ENCODE measurements around the gene OTUD3. TPM values are rescaled to one million over a fixed set of nuclear protein-coding genes. Genes with fewer than 3 reads are reported as not detected.
A peak's percentile ranks its signal among the peaks of the same experiment; 100 is the strongest.

Gene OTUD3
- total and polyA plus RNA-seq, 2 of the 13 experiments (the other 11 are each of a cell fraction or from before 2014, with no cell fraction given), result 5.2 to 7.5 TPM

GRCh38 chr1:19946331-19946751 is 64.1 kb downstream of the OTUD3 start (continued):
- TF ChIP-seq, protein P1, sequence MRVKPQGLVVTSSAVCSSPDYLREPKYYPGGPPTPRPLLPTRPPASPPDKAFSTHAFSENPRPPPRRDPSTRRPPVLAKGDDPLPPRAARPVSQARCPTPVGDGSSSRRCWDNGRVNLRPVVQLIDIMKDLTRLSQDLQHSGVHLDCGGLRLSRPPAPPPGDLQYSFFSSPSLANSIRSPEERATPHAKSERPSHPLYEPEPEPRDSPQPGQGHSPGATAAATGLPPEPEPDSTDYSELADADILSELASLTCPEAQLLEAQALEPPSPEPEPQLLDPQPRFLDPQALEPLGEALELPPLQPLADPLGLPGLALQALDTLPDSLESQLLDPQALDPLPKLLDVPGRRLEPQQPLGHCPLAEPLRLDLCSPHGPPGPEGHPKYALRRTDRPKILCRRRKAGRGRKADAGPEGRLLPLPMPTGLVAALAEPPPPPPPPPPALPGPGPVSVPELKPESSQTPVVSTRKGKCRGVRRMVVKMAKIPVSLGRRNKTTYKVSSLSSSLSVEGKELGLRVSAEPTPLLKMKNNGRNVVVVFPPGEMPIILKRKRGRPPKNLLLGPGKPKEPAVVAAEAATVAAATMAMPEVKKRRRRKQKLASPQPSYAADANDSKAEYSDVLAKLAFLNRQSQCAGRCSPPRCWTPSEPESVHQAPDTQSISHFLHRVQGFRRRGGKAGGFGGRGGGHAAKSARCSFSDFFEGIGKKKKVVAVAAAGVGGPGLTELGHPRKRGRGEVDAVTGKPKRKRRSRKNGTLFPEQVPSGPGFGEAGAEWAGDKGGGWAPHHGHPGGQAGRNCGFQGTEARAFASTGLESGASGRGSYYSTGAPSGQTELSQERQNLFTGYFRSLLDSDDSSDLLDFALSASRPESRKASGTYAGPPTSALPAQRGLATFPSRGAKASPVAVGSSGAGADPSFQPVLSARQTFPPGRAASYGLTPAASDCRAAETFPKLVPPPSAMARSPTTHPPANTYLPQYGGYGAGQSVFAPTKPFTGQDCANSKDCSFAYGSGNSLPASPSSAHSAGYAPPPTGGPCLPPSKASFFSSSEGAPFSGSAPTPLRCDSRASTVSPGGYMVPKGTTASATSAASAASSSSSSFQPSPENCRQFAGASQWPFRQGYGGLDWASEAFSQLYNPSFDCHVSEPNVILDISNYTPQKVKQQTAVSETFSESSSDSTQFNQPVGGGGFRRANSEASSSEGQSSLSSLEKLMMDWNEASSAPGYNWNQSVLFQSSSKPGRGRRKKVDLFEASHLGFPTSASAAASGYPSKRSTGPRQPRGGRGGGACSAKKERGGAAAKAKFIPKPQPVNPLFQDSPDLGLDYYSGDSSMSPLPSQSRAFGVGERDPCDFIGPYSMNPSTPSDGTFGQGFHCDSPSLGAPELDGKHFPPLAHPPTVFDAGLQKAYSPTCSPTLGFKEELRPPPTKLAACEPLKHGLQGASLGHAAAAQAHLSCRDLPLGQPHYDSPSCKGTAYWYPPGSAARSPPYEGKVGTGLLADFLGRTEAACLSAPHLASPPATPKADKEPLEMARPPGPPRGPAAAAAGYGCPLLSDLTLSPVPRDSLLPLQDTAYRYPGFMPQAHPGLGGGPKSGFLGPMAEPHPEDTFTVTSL (CRISPR knock-in tag; IDR thresholded peaks at IDR 0.05; ENCODE audit: borderline replicate concordance), result no peak
- TF ChIP-seq PAX8 (CRISPR knock-in tag; IDR thresholded peaks at IDR 0.05; ENCODE audit: borderline replicate concordance), result no peak
- TF ChIP-seq, protein P2, sequence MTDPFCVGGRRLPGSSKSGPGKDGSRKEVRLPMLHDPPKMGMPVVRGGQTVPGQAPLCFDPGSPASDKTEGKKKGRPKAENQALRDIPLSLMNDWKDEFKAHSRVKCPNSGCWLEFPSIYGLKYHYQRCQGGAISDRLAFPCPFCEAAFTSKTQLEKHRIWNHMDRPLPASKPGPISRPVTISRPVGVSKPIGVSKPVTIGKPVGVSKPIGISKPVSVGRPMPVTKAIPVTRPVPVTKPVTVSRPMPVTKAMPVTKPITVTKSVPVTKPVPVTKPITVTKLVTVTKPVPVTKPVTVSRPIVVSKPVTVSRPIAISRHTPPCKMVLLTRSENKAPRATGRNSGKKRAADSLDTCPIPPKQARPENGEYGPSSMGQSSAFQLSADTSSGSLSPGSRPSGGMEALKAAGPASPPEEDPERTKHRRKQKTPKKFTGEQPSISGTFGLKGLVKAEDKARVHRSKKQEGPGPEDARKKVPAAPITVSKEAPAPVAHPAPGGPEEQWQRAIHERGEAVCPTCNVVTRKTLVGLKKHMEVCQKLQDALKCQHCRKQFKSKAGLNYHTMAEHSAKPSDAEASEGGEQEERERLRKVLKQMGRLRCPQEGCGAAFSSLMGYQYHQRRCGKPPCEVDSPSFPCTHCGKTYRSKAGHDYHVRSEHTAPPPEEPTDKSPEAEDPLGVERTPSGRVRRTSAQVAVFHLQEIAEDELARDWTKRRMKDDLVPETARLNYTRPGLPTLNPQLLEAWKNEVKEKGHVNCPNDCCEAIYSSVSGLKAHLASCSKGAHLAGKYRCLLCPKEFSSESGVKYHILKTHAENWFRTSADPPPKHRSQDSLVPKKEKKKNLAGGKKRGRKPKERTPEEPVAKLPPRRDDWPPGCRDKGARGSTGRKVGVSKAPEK (CRISPR knock-in tag; IDR thresholded peaks at IDR 0.05; ENCODE audit: borderline replicate concordance), result no peak
- TF ChIP-seq SNAI1 (CRISPR knock-in tag; IDR thresholded peaks at IDR 0.05; ENCODE audit: borderline replicate concordance), result no peak
- no peak for TF ChIP-seq FOXK2 (IDR thresholded peaks at IDR 0.05)
- TF ChIP-seq, protein P3, sequence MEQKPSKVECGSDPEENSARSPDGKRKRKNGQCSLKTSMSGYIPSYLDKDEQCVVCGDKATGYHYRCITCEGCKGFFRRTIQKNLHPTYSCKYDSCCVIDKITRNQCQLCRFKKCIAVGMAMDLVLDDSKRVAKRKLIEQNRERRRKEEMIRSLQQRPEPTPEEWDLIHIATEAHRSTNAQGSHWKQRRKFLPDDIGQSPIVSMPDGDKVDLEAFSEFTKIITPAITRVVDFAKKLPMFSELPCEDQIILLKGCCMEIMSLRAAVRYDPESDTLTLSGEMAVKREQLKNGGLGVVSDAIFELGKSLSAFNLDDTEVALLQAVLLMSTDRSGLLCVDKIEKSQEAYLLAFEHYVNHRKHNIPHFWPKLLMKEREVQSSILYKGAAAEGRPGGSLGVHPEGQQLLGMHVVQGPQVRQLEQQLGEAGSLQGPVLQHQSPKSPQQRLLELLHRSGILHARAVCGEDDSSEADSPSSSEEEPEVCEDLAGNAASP (CRISPR knock-in tag; IDR thresholded peaks at IDR 0.05; ENCODE audit: borderline replicate concordance), result peak; percentile 51; the same call in 1 of the 2 replicates
- TF ChIP-seq HNF4A (CRISPR knock-in tag; IDR thresholded peaks at IDR 0.05), result peak; percentile 12; the same call in 1 of the 2 replicates
- TF ChIP-seq ZC3H4 (CRISPR knock-in tag; IDR thresholded peaks at IDR 0.05; ENCODE audit: borderline replicate concordance), result no peak
- TF ChIP-seq ZMYM2 (CRISPR knock-in tag; IDR thresholded peaks at IDR 0.05), result no peak
- TF ChIP-seq, protein P4, sequence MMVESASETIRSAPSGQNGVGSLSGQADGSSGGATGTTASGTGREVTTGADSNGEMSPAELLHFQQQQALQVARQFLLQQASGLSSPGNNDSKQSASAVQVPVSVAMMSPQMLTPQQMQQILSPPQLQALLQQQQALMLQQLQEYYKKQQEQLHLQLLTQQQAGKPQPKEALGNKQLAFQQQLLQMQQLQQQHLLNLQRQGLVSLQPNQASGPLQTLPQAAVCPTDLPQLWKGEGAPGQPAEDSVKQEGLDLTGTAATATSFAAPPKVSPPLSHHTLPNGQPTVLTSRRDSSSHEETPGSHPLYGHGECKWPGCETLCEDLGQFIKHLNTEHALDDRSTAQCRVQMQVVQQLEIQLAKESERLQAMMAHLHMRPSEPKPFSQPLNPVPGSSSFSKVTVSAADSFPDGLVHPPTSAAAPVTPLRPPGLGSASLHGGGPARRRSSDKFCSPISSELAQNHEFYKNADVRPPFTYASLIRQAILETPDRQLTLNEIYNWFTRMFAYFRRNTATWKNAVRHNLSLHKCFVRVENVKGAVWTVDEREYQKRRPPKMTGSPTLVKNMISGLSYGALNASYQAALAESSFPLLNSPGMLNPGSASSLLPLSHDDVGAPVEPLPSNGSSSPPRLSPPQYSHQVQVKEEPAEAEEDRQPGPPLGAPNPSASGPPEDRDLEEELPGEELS (CRISPR knock-in tag; IDR thresholded peaks at IDR 0.05), result peak; percentile 45; the same call in 1 of the 2 replicates
- TF ChIP-seq ZNF619 (CRISPR knock-in tag; IDR thresholded peaks at IDR 0.05), result no peak
